Breast epithelium (tissue), 3 donors: ENCODE results near the gene PFN2.

Experiments used
- CTCF ChIP-seq, 3 donors: fragments of 450-650 bp; IDR thresholded peaks; one replicate each; pipeline ENCODE4 v1.5.1; 2016 to 2017; ENCODE audit warnings: antibody characterized with exemption in 3 of 3, mild to moderate bottlenecking in 3 of 3, moderate library complexity in 3 of 3
- POLR2A ChIP-seq: fragments of 450-650 bp; IDR thresholded peaks from one replicate; pipeline ENCODE4 v1.6.1; 2016; ENCODE audit warnings: antibody characterized with exemption, mild to moderate bottlenecking, moderate library complexity
- POLR2AphosphoS5 ChIP-seq, 3 donors: sonication (generic); formaldehyde crosslinking; IDR thresholded peaks; one replicate each; pipeline ENCODE4 v1.6.1; 2017; ENCODE audit warnings: antibody characterized with exemption in 3 of 3

- TF ChIP-seq POLR2A (no peak), CTCF (IDR thresholded peaks at IDR 0.05) (no peak), POLR2AphosphoS5 (IDR thresholded peaks at IDR 0.05) (no peak)
Measured at GRCh38 chr3:149954812-149955211, 15.9 kb downstream of the PFN2 start.
